Urothelium cell line (cell line): Measurements from ENCODE around the gene C2orf49.

Experiments used
- DNase-seq: peaks from one replicate; pipeline ENCODE4 v3.0.0; 2011; ENCODE audit warnings: low spot score, mixed read lengths
- FAIRE-seq: peaks from 2 replicates; lab custom pipeline; 2011; peaks lifted over from hg19 to GRCh38; lab: Jason Lieb, UNC

The C2orf49 gene

DNA sequence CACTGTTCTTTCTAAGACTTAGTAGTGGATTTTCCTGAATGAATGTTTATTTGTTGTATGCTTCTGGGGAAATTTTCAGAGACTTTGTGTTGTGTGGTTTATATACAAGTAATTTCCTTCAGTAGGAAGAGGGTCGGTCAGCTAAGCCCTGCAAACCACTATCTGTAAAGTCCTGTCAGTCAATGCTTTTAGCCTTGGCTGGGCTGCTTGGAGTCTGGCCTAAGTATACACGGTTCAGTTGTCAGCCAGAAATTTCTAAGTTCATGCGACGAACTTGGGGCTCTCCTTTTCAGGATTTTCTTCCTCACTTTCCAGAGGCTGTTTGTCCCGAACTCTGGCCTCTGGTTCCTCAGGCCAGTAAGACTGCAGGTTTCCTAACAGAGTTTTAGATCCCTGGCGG lies 21.3 kb downstream of the C2orf49 start:
- no peak for FAIRE-seq
- DNase-seq: no peak

DNA sequence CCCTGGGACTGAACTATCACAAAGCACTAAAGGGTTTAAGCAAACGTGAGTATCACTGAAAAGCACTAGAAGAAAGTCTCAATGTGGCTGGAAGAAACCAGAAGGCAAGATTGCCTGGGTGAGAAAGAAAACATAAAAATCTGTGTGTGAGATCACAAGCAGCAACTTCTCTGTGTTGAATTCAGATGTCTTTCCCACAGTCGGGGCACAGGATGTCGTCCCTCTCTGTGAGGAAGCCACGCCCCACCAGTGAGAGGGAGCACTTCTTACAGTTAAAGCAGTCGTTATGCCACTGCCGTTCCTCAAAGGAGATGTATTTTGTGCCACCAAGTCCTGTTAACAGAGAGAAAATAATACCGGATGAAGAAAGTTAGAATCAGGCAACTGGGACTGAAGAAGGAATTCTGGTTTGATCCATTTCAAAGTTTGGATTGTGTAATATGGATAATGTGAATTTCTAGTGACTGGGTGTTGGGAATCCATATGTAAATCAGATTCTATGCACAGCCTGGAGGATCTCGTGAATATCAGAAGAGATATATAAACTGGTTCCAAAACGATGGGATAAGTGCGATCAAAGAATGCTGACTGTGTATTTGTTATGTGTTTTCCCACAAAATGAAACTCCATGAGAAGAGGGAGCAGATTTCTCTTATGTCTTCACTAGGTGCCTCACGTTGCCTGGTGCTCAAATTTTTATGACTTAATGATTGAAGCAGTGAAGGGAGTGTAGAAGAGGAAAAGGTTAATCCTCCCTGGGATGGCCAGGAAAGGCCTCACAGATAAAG lies 24.0 kb downstream of the C2orf49 start:
- DNase-seq: no peak
- FAIRE-seq: no peak

DNA sequence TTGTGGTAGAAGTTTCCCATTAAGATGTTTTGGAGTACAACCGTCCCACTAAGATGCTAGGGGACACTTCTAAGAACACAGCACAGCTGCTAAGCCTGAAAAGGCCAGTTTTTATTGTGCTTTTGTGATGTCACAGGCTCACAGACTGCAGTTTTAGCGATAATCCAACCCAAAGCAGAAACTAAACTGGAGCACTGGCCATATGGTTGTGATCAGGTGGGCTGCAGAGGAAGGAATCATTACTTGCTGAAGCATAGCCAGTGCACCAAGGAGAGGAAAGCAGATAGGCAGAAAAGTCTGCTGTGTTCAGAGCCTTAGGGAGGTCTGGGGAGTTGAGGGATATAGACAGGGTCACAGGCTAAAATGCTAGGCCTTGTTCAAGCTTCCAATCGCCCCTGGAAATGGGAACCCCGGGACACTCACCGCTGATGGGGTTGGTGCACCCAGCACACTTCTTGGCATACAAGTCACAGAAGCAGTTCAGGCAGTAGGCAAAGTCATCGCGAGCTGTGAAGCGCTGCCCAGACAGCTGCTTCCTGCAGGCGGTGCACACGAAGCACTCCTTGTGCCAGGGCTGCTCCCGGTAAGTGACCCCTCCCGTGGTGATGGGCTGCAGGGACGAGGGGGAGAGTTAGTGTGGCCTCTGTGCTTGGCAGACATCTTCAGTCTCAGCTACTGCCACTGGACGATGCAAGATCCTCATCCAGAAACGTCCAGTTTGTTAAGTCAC lies 25.7 kb downstream of the C2orf49 start:
- DNase-seq (no peak), FAIRE-seq (no peak)

DNA sequence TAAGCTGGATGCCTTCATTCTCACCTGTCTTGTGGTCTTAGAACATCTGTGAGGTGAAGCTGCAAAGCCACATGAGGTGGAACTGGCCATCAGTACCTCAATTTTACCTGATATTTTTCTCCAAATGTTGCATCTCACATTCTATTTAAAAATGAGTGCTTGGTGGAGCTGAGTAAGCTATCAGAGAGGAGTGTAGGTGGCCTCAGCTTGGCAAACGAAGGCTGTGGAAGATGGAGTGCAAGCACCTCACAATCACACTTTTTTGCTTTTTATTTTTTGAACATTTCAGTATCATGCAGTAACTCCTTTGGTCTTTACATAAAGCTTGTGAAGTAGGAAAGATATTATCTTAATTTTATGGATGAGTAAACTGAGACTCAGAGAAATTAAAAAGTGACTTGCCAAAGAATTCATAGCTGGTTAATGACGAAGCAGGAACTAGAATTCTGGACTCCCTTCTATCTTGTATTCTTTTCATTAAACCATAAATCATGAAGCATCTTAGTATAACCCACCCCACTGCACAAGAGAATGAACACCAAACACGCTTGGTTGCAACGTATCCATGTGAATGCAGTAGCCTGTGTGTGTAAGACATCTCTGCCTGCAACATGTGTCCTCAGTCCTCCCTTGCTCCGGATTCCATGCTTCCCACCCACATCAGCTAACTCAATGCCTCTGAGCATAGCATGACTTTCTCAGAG lies 27.2 kb downstream of the C2orf49 start:
- DNase-seq (no peak), FAIRE-seq (no peak)

DNA sequence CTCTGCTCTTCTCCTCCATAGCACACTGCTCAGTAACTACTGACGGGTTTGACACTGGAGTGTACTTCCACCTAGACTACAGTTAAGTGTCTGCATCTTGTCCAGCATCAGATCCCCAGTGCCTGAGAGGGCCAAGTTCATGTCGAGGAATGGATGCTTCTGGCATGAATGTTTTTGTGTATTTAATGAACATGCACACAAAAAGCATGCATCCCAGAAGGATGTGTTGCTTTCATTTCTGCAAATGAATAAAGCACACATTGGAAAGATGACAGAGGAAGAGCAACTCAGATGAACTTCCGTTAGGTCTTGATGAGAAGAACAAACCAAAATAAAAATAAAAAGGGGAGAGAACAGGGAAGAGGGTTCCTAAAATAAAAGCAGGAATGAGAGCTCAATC lies 27.9 kb downstream of the C2orf49 start:
- DNase-seq: no peak
- no peak for FAIRE-seq

DNA sequence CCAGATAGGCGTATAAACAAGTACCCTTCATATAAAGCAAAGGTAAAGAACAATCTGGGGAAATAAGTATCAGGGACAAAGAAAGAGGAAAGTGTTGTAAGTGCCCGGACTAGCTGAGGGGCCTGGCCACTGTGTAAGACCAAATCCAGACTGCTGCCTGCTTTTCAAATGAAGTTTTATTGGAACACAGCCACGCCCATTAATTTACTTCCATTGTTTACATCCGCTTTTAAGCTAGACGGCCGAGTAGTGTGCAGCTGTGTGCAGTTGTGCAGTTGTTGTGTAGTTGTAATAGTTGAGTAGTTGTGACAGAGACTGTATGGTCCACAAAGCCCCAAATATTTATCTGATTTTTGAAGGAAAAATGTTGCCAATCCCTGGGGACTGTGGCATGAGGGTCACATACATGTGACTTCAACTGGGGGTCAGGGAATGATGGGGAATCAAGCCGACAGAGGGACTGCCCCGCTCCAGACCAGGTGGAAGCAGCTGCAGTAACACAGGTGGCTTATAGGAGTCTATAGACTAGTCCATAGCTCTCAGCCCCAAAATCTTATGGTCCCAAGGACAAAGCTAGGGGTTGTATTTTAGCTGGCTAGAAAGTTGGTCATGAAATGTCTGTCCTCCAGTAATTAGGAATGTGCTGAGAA lies 31.5 kb downstream of the C2orf49 start:
- DNase-seq (no peak), FAIRE-seq (no peak)

DNA sequence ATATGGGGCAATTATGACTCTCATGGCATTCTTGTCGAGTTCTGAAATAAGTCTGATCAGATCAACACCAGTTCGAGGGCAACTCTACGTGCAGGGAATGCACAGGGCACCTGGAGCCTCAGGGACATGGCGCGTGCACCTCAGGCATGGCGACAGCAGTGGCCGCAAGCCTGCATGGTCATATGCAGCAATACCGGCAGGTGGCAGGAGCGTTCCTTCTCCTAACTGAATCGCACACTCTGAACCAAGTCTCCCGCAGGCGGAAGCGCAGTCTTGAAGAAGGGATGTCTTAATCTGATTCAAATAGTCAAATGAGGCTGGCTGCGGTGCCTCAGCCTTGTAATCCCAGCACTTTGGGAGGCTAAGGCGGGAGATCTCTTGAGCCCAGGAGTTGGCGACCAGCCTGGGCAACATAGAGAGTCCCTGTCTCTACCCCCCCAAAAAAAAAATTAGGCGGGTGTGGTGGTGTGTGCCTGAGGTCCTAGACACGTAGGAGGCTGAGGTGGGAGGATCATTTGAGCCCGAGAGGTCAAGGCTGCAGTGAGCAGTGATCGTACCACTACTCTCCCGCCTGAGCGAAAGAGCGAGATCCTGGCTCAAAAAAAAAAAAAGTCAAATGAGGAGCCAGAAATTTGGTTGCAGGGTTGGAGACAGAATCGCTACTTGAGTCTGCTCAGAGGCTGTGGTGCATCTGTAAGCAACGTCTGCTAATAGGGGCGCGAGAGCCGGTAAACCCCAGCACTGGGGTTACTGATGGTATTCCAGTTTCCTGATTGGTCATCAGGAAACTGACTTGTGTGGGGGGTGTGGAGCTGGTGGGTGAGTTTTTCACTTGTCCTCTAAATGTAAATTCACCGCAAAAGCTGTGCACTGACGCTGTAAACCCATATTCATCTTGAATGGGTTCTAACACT lies 32.7 kb downstream of the C2orf49 start:
- FAIRE-seq (no peak), DNase-seq (peak; percentile 47)

DNA sequence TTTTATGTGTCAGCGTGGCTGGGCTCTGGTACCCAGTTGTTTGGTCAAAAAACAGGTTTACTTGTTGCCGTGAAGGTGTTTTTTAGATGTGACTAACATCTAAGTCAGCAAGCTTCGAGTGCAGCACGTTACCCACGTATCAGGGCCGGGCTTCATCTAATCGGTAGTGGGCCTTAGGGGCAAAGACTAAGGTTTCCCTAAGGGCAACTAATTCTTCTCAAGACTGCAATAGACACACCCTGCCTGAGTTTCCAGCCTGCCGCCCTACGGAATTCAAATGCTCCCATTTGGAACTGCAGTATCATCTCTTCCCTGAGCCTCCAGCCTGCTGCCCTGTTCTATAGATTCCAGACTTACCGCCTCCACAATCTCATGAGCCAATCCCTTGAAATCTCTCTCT lies 33.8 kb downstream of the C2orf49 start:
- no peak for FAIRE-seq

DNA sequence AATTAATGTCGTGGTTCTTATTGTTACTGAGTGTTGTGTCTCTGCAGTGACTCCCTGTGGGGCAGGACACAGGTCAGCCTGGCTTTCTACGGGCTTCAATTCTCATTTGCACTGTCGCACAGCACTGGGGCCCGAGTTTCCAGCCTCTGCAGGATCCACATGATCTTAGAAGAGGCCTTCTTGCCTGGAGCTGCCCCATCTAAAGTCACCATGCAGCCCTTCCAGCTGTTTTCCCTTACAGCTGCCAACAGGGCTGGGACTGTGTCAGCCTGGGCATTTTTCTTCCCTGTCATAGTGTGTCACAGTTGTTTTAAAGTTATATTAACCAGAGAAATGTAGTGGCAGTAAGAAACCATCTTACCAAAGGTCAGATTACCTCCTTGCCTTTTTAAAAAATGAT lies 34.5 kb downstream of the C2orf49 start:
- no peak for DNase-seq
- no peak for FAIRE-seq

More for the DNA sequence above, 33.8 kb downstream of the C2orf49 start:
- no peak for DNase-seq

DNA sequence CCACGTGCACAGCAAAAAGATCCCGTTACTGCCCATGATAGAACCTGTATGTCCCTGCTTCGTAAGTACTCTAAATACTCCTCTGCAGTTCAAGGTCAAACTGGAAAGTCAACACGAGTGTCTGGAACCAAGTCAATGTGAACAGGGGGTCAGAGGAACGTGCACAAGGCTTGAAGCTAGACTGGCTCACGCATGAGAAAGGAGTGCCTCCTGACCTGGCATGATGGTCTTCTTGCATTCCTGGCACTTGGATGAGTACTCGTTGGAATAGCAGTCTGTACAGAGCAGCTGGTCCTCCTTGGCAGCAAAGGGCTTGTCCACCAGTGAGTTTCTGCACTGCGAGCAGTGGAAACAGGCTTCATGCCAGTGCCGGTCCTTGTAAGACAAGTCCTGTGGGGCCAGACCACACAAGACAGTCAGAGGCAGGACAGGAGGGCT lies 36.0 kb downstream of the C2orf49 start:
- DNase-seq (no peak), FAIRE-seq (peak; percentile 70)

DNA sequence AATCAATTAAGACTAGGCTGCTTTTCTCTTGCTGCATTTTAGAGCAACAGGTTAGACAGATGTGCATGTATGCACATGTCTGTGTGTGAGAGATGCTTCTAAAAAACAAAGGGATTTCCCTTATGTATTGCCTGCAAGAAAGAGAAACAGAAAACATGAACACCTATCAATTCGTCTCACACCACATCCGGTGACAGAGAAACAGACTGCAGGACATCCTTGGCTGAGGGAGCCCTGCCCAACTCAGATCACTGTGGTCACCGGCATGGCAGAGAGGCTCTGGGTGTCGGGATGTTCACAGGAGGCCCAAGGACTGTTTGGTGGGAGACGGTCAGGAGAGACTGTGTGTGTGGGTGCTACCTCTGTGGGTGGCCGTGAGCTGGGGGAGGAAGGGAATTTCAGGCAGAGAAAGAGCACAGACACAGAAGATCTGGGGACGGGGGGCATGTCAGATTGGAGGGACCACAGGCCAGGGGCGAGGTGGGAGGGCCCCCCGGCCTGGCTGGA lies 36.6 kb downstream of the C2orf49 start:
- no peak for DNase-seq
- no peak for FAIRE-seq

DNA sequence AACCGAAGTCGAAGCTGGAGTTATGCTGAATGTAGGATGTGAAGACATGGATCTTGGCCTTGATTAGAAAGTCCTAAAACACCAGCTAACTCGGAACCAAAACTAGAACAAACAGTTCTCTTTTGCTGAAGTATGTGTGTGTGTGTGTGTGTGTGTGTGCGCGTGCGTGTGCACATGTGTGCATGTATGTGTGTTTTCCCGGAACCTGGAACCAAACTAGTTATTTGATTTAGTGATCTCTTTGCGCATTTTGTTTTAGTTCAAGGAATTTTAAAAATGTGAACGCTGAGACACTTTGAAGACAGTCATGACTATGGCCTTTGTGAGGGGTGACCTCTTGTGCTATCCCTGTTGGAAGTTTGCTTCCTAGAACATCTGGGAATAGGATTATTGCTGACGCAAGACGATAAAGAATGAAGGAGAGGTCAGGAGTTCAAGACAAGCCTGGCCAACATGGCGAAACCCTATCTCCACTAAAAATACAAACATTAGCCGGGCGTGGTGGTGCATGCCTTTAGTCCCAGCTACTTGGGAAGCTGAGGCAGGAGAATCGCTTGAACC lies 37.7 kb downstream of the C2orf49 start:
- FAIRE-seq (no peak), DNase-seq (no peak)

DNA sequence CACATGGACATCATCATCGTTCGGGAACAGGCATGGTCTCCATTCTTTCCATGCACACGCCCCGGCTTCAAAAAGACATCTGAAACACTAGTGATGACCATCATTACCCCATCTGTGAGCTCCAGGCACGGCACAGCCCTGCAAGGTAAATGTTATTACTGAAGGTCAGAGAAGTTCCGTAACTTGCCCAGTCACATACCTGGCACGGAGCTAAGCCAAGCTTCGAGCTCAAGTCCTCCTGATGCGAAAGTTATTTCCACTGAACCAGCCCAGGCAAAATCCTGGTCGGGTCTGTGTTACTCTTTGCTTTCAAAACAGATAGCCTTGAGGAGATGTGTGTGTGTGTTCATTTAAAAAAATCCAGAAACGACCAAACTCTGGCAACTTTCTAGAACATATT lies 38.7 kb downstream of the C2orf49 start:
- DNase-seq (no peak), FAIRE-seq (no peak)

DNA sequence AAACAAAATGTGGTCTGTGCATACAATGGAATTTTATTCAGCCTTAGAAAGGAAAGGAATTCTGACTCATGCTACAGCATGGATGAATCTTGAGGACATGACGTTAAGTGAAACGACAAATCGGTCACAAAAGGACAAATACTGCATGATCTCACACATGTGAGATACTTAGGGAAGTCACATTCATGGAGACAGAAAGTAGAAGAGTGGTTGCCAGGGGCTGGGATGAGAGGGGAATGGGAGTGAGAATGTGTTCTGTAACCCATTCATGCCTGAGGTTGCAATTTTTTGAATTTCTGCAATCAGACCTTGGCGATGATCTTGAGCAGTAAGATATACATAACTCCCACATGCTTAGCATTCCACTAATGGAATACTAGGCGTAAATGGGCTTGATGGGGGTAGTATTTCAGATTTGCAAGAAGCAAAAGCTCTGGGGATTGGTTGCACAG lies 39.5 kb downstream of the C2orf49 start:
- FAIRE-seq (no peak), DNase-seq (no peak)

DNA sequence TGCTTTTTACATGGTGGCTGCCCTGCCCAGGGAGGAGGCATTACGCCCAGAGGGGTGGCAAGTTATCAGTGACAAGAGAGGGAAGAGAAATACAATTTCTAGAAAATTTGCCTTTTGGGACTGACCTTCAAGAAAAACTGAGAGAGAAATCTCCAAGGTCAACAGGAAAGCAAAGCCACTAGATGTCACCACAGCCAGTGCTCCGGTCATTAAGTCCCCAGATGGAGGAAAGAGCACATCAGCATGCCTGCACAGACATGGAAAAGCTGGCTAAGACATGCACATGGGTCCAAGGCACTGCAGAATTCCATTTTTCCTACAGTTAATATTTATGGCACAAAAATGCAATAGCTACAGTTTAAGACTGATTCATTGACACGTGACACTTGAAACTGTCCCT lies 40.5 kb downstream of the C2orf49 start:
- FAIRE-seq (no peak), DNase-seq (no peak)

DNA sequence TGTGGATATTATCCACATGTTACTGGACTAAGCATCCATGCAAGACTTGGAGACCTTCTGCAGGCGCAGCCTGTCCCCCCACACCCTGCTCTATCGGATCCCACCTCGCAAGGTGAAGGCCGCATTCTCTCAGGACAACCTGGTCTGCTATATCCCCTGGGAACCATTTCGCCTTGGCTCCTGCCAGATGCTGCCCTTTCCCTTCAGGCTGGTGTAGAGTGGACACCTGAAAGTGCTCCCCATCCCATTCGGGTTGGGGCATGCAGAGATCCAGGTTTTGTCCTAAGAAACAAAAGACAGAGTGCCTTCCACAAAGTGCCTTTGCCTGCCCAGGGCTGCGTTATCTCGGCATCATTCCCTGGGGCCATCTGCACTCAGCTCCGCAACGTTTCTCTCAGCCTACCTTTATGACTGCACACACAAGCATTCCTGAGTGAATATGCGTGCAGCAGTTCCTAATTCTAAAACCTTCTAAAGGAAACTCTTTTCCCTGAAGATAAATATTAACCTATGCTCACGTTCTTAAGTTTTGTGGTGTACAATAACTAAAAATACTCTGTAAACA lies 41.0 kb downstream of the C2orf49 start:
- no peak for DNase-seq
- FAIRE-seq: no peak

DNA sequence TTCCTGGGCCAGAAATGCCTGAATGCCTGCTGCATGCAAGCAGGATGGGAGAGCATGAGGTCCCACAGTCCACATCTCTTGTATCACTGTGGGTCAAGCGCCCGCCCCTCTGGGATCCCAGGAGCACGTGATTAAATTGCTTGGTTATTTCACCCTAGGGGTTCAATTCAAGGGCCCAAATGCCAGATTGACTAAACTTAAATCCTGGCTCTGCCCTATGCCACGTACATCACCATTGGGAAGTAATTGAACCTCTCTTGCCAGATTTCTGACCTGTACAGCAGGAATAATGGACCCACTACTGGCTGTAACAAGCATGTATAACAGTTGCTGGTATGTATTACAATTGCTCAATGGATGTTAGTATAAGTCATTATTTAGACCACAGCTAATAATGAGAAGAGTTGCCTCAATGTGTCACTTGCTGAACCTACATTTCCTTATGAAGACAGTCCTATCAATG lies 41.6 kb downstream of the C2orf49 start:
- FAIRE-seq (no peak), DNase-seq (no peak)

DNA sequence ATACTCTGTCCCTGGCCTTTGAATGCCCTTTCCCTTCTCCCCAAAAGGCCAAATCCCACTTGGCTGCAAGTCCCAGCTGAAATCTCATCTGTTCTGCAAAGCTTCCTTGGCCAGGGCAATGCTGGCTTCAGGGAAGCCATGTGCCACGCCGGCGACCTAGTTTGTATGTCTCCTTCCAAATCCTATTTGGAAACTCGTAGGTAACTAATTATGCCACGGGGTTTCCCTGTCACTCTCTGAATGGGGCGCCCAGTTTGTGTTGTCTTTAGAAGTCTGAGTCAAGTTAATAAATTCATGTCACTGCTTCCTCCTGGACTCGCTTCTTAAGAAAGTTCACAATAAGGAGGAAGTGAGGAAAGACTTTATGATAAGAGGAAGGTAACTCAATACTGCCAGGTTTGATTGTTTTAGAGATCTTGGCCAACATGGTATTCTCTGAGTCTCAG lies 42.4 kb downstream of the C2orf49 start:
- DNase-seq (no peak), FAIRE-seq (no peak)
